Smooth muscle cell (in vitro differentiated cells): ENCODE results near the gene REPIN1. TPM values are rescaled to one million over a fixed set of nuclear protein-coding genes. Genes with fewer than 3 reads are reported as not detected.

Source experiments
- DNase-seq: peaks from one replicate; lab custom pipeline; 2025; ENCODE audit not compliant: unreplicated experiment; lab: John Stamatoyannopoulos, UW
- H2AFZ ChIP-seq: fragments of 200-600 bp; sonication (generic); 2 replicates; pipeline ENCODE4 v1.6.0; 2016; ENCODE audit warnings: antibody characterized with exemption, low read depth, mild to moderate bottlenecking
- H3F3A ChIP-seq: fragments of 200-600 bp; sonication (generic); 2 replicates; pipeline ENCODE4 v1.6.0; 2017; ENCODE audit warnings: antibody characterized with exemption, low read depth
- H3K27ac ChIP-seq: fragments of 200-600 bp; sonication (generic); 2 replicates; pipeline ENCODE4 v1.5.1; 2016; ENCODE audit warnings: low read depth, mild to moderate bottlenecking
- H3K27me3 ChIP-seq: fragments of 200-600 bp; sonication (generic); 2 replicates; pipeline ENCODE4 v1.6.1; 2016; ENCODE audit warnings: low read depth, mild to moderate bottlenecking
- H3K36me3 ChIP-seq: fragments of 200-600 bp; sonication (generic); 2 replicates; pipeline ENCODE4 v1.5.1; 2016; ENCODE audit warnings: low read depth
- H3K4me1 ChIP-seq: fragments of 200-600 bp; sonication (generic); 2 replicates; pipeline ENCODE4 v1.5.1; 2016; ENCODE audit warnings: low read depth
- H3K4me2 ChIP-seq: fragments of 200-600 bp; sonication (generic); 2 replicates; pipeline ENCODE4 v1.6.0; 2016; ENCODE audit warnings: mild to moderate bottlenecking
- H3K4me3 ChIP-seq: fragments of 200-600 bp; sonication (generic); 2 replicates; pipeline ENCODE4 v1.5.1; 2016; ENCODE audit warnings: mild to moderate bottlenecking
- H3K79me2 ChIP-seq: fragments of 200-600 bp; sonication (generic); 2 replicates; pipeline ENCODE4 v1.6.0; 2016; ENCODE audit warnings: low read depth, mild to moderate bottlenecking
- H3K9ac ChIP-seq: fragments of 200-600 bp; sonication (generic); 2 replicates; pipeline ENCODE4 v1.6.0; 2016; ENCODE audit warnings: low read depth
- H3K9me3 ChIP-seq: fragments of 200-600 bp; sonication (generic); replicated peaks from 2 replicates; pipeline ENCODE4 v1.5.1; 2016; ENCODE audit warnings: low read depth
- H4K20me1 ChIP-seq: fragments of 200-600 bp; sonication (generic); 2 replicates; pipeline ENCODE4 v1.6.0; 2016; ENCODE audit warnings: low read depth
- WGBS: methylation state at CpG from one replicate; pipeline ENCODE4 v1.1.7; 2016; ENCODE audit warnings: low lambda C conversion rate; 5-methylcytosine and 5-hydroxymethylcytosine counted together
- polyA plus RNA-seq: library from polyadenylated mRNA; unstranded; fragments of >200 nt; fragmentation: Nextera tagmentation; extraction: Ambion mirVana; gene quantifications from 2 replicates; pipeline ENCODE4 v1.2.1, GENCODE V29; 2016
- total RNA-seq: library from RNA; depleted of rRNA; stranded (reverse); fragments of >200 nt; gene quantifications from 2 replicates; pipeline ENCODE4 v1.2.3, GENCODE V29; 2014
- TF ChIP-seq, protein P1 (sequence below): fragments of 200-600 bp; sonication (generic); IDR thresholded peaks from 2 replicates; pipeline ENCODE4 v1.5.1; 2017; ENCODE audit warnings: borderline replicate concordance, mild to moderate bottlenecking, antibody characterized with exemption; ENCODE audit not compliant: insufficient read depth, poor library complexity, severe bottlenecking

The REPIN1 gene
- total and polyA plus RNA-seq, 2 experiments from 2014 or later: 55.5 to 60.9 TPM

DNA sequence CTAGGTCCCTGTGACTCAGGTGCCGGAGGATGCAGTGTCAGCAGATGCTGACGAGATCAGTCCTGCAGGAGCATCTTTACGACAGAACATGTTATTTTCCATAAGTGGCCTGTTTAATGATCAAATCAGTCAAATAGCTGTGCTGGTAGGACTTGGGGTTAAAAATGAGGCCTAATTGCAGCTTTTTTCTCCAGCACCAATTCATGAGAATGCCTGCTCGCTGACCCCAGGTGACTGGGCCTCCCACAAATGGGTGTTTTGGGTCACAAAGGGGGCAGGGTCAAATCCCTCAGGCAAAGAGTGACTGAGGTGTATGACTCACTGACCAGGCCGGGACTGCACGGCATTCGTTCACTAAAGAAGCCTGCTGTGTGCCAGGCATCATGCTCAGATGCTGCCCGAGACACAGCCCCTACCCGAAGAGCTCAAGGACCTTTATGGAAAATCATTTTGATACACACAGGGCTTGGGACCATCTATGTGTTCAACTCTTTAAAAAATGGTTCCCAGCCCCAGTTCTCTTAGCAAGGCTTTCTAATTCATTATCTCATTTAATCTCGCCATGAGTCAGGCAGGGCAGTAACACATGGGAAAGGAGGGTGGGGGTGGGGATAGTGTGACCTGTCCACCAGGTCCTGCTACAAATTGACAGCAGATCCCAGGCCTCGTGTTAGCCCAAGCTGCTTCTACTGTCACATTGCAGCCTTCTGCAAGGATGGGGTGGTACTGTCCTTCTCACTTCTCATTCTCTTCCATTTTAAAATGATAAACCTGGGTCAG lies 31.6 kb downstream of the REPIN1 start:
- H3K79me2 ChIP-seq: no peaks in the 10 kb centered on the region
- H2AFZ ChIP-seq: no peak overlapping the region
- peaks cover 39% of the 10 kb centered on the region for H3K4me1 ChIP-seq
- H3K9me3 ChIP-seq: no peaks in the 10 kb centered on the region
- peak overlapping the region; percentile 4 for H3K4me2 ChIP-seq
- 29% methylated on average over 11 of the region's 11 CpGs for WGBS
- no peak for DNase-seq
- no peaks in the 10 kb centered on the region for H3K36me3 ChIP-seq
- TF ChIP-seq, protein P1, sequence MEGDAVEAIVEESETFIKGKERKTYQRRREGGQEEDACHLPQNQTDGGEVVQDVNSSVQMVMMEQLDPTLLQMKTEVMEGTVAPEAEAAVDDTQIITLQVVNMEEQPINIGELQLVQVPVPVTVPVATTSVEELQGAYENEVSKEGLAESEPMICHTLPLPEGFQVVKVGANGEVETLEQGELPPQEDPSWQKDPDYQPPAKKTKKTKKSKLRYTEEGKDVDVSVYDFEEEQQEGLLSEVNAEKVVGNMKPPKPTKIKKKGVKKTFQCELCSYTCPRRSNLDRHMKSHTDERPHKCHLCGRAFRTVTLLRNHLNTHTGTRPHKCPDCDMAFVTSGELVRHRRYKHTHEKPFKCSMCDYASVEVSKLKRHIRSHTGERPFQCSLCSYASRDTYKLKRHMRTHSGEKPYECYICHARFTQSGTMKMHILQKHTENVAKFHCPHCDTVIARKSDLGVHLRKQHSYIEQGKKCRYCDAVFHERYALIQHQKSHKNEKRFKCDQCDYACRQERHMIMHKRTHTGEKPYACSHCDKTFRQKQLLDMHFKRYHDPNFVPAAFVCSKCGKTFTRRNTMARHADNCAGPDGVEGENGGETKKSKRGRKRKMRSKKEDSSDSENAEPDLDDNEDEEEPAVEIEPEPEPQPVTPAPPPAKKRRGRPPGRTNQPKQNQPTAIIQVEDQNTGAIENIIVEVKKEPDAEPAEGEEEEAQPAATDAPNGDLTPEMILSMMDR: no peak
- H3K4me3 ChIP-seq: no peak overlapping the region
- H3K27me3 ChIP-seq: no peaks in the 10 kb centered on the region
- H3K9ac ChIP-seq: no peak overlapping the region
- peak overlapping the region; percentile 70 for H3K27ac ChIP-seq
- peaks cover 4% of the 10 kb centered on the region for H4K20me1 ChIP-seq
- peaks cover 10% of the 10 kb centered on the region for H3F3A ChIP-seq

DNA sequence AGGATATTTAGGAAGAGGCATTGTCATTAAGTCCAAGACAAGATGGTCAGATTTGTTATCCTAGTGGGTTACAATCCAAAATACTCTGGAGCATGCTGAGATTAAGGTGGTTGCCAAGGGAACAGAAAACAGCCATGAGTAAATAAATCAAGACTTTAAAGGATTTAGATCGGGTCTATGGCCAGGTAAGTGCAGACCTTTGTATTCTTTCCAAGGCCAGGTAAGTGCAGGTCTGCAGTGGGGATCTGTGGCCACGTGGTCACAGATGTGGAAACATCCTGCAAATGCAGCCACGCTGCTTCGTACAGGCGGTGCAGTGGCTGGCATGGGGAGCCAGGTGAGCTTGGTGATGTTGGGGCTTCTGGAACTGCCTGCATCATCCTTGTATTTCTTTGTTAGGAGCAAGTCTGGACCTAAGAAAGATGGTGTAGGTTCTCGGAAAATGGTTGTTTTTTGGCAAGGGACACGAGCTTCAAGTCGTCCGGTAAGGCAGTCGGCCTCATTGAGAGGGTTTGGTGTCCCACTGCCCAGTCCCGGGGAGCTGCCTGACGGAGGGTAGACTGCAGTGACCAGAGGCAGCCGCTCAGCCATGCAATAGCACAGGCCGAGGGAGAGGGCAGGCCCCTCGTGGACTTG lies 32.3 kb downstream of the REPIN1 start:
- no peak for DNase-seq
- Histone ChIP-seq H3K9ac (no peak overlapping the region), H3K79me2 (no peaks in the 10 kb centered on the region), H4K20me1 (no peaks in the 10 kb centered on the region), H3K36me3 (no peaks in the 10 kb centered on the region), H3K4me3 (no peak overlapping the region), H3K27ac (peak overlapping the region; percentile 70), H3K9me3 (no peaks in the 10 kb centered on the region), H3K4me2 (no peak overlapping the region), H3K27me3 (no peaks in the 10 kb centered on the region), H2AFZ (no peak overlapping the region), H3K4me1 (peaks cover 39% of the 10 kb centered on the region), H3F3A (peaks cover 6% of the 10 kb centered on the region)
- 89% methylated on average over 15 of the region's 15 CpGs for WGBS
- TF ChIP-seq, protein P1: no peak

DNA sequence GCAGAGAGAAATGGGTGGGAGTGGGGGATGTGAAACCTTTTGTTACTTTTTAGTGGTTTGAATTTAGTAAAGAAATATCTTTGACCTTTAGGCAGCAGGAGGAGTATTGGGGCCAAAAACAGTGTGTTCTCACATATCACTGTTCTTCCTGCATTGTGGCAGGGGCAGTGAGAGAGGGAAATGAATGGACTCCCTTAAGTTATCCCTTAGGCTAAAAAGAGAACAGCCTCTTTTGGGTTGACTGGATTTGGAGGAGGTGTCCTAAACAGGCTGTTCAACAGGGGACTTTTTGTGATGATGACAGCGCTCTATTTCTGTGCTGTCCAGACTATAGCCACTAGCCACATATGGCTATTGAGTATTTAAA lies 32.8 kb downstream of the REPIN1 start:
- no peaks in the 10 kb centered on the region for H3K79me2 ChIP-seq
- H3F3A ChIP-seq: peaks cover 7% of the 10 kb centered on the region
- no peaks in the 10 kb centered on the region for H3K36me3 ChIP-seq
- no peak overlapping the region for H3K4me3 ChIP-seq
- H3K9me3 ChIP-seq: no peaks in the 10 kb centered on the region
- H3K4me2 ChIP-seq: no peak overlapping the region
- no peak overlapping the region for H3K27ac ChIP-seq
- no peaks in the 10 kb centered on the region for H3K27me3 ChIP-seq
- 91% methylated on average over 1 of the region's 1 CpG for WGBS
- H4K20me1 ChIP-seq: no peaks in the 10 kb centered on the region
- TF ChIP-seq, protein P1: no peak
- H3K9ac ChIP-seq: no peak overlapping the region
- H2AFZ ChIP-seq: no peak overlapping the region
- peaks cover 44% of the 10 kb centered on the region for H3K4me1 ChIP-seq
- no peak for DNase-seq
